ENCODE results near the gene MYL4. TPM values are rescaled to one million over a fixed set of nuclear protein-coding genes. Genes with fewer than 3 reads are reported as not detected.
"Not testable (repeated sequence)": the region's sequence is repeated elsewhere in the genome, so short reads cannot be mapped to it uniquely, and the experiment has no call there.

The MYL4 gene
- total RNA-seq, 2 donors from 2014 or later = not detected

DNA sequence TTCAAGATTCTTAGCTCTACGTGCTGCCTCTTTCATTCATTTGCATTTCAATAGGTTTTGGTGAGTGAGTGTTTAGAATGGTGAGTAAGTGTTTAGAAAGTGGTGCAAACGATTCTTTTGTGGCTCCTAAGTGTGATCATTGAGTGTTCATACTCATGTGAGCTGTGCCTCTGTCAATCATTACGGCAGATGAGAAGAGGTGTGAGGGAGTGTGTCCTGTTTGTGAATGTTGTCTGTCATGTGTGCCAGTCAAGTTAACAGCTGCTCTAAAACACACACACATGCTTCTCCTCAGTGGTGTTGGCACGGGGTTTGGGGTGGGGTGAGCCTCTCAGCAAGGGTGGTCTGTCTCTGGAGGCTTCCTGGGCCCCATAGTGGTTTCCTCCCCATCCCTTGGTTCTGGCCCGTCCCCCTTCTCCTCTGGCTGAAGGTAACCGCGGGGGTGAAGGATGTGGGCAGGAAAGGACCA lies 11.4 kb downstream of the MYL4 start:
- ATAC-seq (ENCODE audit: insufficient number of reproducible peaks, low FRiP score, low read depth) = no peak
- no peaks in the 10 kb centered on the region for H3K9me3 ChIP-seq
- H3K36me3 ChIP-seq = no peaks in the 10 kb centered on the region
- H3K4me3 ChIP-seq = no peak overlapping the region
- no peak for DNase-seq (ENCODE audit: low spot score)
- H3K4me1 ChIP-seq (ENCODE audit: control insufficient read depth in 1 of 2, low read depth in 2 of 2) = peaks cover 21 to 28% of the 10 kb centered on the region in 2 donors
- TF ChIP-seq CTCF (IDR thresholded peaks at IDR 0.05) = no peak
- H3K27ac ChIP-seq = no peak overlapping the region
- H3K27me3 ChIP-seq (replicated peaks; ENCODE audit: insufficient read depth) = no peaks in the 10 kb centered on the region

GRCh38 chr17:47221154-47221553 lies 12.0 kb downstream of the MYL4 start:
- H3K9me3 ChIP-seq = no peaks in the 10 kb centered on the region
- no peak overlapping the region for H3K27ac ChIP-seq
- no peaks in the 10 kb centered on the region for H3K36me3 ChIP-seq
- DNase-seq (ENCODE audit: low spot score) (no peak), ATAC-seq (ENCODE audit: insufficient number of reproducible peaks, low FRiP score, low read depth) (no peak)
- H3K4me1 ChIP-seq (ENCODE audit: control insufficient read depth in 1 of 2, low read depth in 2 of 2) = peaks cover 27 to 34% of the 10 kb centered on the region in 2 donors
- no peaks in the 10 kb centered on the region for H3K27me3 ChIP-seq (replicated peaks; ENCODE audit: insufficient read depth)
- H3K4me3 ChIP-seq = no peak overlapping the region
- TF ChIP-seq CTCF (IDR thresholded peaks at IDR 0.05) = no peak

GRCh38 chr17:47222047-47222446 lies 12.9 kb downstream of the MYL4 start:
- no peak overlapping the region for H3K4me3 ChIP-seq
- ATAC-seq (ENCODE audit: insufficient number of reproducible peaks, low FRiP score, low read depth) (no peak), DNase-seq (ENCODE audit: low spot score) (no peak)
- H3K36me3 ChIP-seq = no peaks in the 10 kb centered on the region
- no peaks in the 10 kb centered on the region for H3K27me3 ChIP-seq (replicated peaks; ENCODE audit: insufficient read depth)
- H3K9me3 ChIP-seq = no peaks in the 10 kb centered on the region
- H3K4me1 ChIP-seq (ENCODE audit: control insufficient read depth in 1 of 2, low read depth in 2 of 2) = peaks cover 33 to 43% of the 10 kb centered on the region in 2 donors
- TF ChIP-seq CTCF (IDR thresholded peaks at IDR 0.05) = no peak
- H3K27ac ChIP-seq = no peak overlapping the region

DNA sequence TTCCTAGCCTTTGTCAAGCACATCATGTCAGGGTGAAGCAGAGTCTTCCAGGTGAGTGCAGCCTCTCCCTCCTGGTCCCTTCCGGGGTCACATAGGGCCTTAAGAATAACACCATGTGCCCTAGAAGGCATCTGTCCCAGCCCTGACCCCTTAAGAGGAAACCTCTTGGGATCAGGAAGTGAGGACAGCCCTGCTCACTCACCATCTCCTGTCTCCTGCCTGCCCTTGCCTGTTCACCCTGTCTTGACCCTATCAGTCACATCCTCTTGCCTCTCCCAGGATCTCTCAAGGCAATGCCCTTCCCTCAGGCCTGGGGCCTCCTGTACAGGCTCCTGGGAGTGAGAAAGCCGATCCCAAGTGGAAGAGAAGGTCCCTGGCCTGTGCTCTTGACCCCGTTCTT lies 13.9 kb downstream of the MYL4 start:
- Histone ChIP-seq H3K4me3 (no peak overlapping the region), H3K9me3 (no peaks in the 10 kb centered on the region), H3K27ac (peak overlapping the region; percentile 91 to 98), H3K36me3 (no peaks in the 10 kb centered on the region), H3K4me1 (ENCODE audit: control insufficient read depth in 1 of 2, low read depth in 2 of 2) (peaks cover 33 to 45% of the 10 kb centered on the region in 2 donors), H3K27me3 (replicated peaks; ENCODE audit: insufficient read depth) (no peaks in the 10 kb centered on the region)
- DNase-seq (ENCODE audit: low spot score) (no peak), ATAC-seq (ENCODE audit: insufficient number of reproducible peaks, low FRiP score, low read depth) (no peak)
- TF ChIP-seq CTCF (IDR thresholded peaks at IDR 0.05) = no peak

DNA sequence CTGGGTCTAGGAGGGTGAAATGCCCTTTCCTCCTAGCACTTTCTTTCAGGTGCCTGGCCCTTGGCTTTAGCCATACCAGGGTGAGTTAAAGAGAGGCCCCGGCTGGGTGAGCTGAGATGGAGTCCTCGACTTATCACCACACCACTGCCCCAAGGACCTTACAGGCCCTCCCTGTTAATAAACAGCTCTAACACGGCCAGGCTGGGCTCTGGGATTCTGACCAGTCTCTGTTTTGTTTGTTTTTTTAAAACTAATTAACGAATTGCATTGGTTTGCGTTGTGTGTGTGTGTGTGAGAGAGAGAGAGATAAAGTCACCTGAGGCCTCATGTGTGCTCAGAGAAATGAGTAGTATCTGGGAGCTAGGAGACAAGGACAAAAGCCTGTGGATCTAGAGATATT lies 14.3 kb downstream of the MYL4 start:
- Histone ChIP-seq H3K36me3 (no peaks in the 10 kb centered on the region), H3K4me1 (ENCODE audit: control insufficient read depth in 1 of 2, low read depth in 2 of 2) (peaks cover 33 to 45% of the 10 kb centered on the region in 2 donors), H3K27ac (peak overlapping the region; percentile 91 to 98), H3K4me3 (no peak overlapping the region), H3K9me3 (no peaks in the 10 kb centered on the region), H3K27me3 (replicated peaks; ENCODE audit: insufficient read depth) (no peaks in the 10 kb centered on the region)
- DNase-seq (ENCODE audit: low spot score) = no peak
- ATAC-seq (ENCODE audit: insufficient number of reproducible peaks, low FRiP score, low read depth) = no peak
- no peak for TF ChIP-seq CTCF (IDR thresholded peaks at IDR 0.05)

DNA sequence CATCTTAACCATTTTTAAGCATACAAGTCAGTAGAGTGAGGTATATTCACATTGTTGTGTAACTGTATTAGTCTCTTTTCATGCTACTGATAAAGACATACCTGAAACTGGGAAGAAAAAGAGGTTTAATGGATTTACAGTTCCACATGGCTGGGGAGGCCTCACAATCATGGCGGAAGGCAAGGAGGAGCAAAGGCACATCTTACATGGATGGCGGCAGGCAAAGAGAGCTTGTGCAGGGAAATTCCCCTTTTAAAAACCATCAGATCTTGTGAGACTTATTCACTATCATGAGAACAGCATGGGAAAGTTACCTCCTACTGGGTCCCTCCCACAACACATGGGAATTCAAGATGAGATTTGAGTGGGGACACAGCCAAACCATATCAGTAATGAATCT lies 14.9 kb downstream of the MYL4 start:
- H3K27ac ChIP-seq = peak overlapping the region; percentile 91 to 98
- not testable (repeated sequence) for DNase-seq (ENCODE audit: low spot score); H3K36me3 ChIP-seq; H3K4me3 ChIP-seq; ATAC-seq (ENCODE audit: insufficient number of reproducible peaks, low FRiP score, low read depth); H3K27me3 ChIP-seq (replicated peaks; ENCODE audit: insufficient read depth); H3K9me3 ChIP-seq
- peaks cover 33 to 46% of the 10 kb centered on the region in 2 donors for H3K4me1 ChIP-seq (ENCODE audit: control insufficient read depth in 1 of 2, low read depth in 2 of 2)

Measured in thoracic aorta (tissue), 2 donors.